Fibroblast of peridontal ligament (primary cell): ENCODE results near the gene TMEM273.
A peak's percentile ranks its signal among the peaks of the same experiment; 100 is the strongest.

ENCODE experiments used
- DNase-seq: peaks from one replicate; pipeline ENCODE4 v3.0.0-alpha.2; 2010; ENCODE audit errors: extremely low read depth

Gene TMEM273

GRCh38 chr10:49140304-49141177 is 47.6 kb downstream of the TMEM273 start:
- DNase-seq = no peak

- DNase-seq = peak; percentile 84
Measured at GRCh38 chr10:49139846-49140195, 48.4 kb downstream of the TMEM273 start.

- DNase-seq = peak; percentile 91
Measured at GRCh38 chr10:49139028-49139845, 49.0 kb downstream of the TMEM273 start.

- DNase-seq = peak; percentile 89
Measured at GRCh38 chr10:49138361-49138891, 49.8 kb downstream of the TMEM273 start.

- no peak for DNase-seq
Measured at GRCh38 chr10:49136525-49136924, 51.7 kb downstream of the TMEM273 start.

- DNase-seq = peak; percentile 54
Measured at GRCh38 chr10:49135575-49136313, 52.4 kb downstream of the TMEM273 start.

GRCh38 chr10:49134327-49134726 is 53.9 kb downstream of the TMEM273 start:
- no peak for DNase-seq

GRCh38 chr10:49133706-49134248 is 54.4 kb downstream of the TMEM273 start, which contains the start of gene FAM170B:
TSS of gene FAM170B (minus strand) at chr10:49134021. CDS start at chr10:49133918, 103 bp downstream.
- DNase-seq = no peak

GRCh38 chr10:49132362-49132737 is 55.8 kb downstream of the TMEM273 start:
- no peak for DNase-seq

- DNase-seq = no peak
Measured at GRCh38 chr10:49131507-49132361, 56.5 kb downstream of the TMEM273 start.

GRCh38 chr10:49129376-49129775 is 58.8 kb downstream of the TMEM273 start:
- no peak for DNase-seq

GRCh38 chr10:49128854-49129253 is 59.3 kb downstream of the TMEM273 start:
- DNase-seq = no peak

- no peak for DNase-seq
Measured at GRCh38 chr10:49123981-49124950, 63.9 kb downstream of the TMEM273 start.

- no peak for DNase-seq
Measured at GRCh38 chr10:49120911-49121310, 67.3 kb downstream of the TMEM273 start.

GRCh38 chr10:49119746-49120145 is 68.4 kb downstream of the TMEM273 start:
- no peak for DNase-seq

GRCh38 chr10:49118430-49119074 is 69.6 kb downstream of the TMEM273 start:
- no peak for DNase-seq

- no peak for DNase-seq
Measured at GRCh38 chr10:49117376-49118070, 70.7 kb downstream of the TMEM273 start.
